ENCODE data around the gene COQ10A. TPM values are rescaled to one million over a fixed set of nuclear protein-coding genes. Genes with fewer than 3 reads are reported as not detected.

COQ10A gene
- total and polyA plus RNA-seq, 2 of the 13 experiments (the other 11 are each of a cell fraction or from before 2014, with no cell fraction given), result 21.0 to 37.3 TPM

DNA sequence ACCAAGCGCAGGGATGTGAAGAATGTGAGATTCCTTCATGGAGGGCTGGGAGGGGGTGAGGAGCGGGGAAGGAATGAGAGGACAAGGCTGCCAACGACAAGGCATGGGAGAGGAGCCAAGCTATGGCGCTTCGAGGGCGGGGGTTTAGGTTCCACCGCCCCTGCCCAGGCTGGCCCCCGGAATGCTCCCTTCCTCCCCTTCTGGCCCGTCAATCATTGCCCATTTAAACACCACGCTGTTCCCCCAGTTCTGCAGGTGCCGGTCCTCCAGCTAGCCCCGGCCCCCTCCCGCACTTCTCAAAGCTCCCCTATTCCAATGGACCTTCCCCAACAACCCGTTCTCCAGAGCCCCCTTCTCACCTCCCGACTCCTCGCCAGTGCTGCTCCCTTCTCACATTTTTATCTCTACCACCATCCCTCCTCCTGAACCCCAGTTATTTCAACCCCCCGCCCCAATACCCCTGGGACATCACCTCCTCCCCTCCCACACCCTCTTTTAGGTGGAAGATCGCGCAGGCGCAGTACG is 45.4 kb upstream of the COQ10A start (continued):
- TF ChIP-seq, protein P1, sequence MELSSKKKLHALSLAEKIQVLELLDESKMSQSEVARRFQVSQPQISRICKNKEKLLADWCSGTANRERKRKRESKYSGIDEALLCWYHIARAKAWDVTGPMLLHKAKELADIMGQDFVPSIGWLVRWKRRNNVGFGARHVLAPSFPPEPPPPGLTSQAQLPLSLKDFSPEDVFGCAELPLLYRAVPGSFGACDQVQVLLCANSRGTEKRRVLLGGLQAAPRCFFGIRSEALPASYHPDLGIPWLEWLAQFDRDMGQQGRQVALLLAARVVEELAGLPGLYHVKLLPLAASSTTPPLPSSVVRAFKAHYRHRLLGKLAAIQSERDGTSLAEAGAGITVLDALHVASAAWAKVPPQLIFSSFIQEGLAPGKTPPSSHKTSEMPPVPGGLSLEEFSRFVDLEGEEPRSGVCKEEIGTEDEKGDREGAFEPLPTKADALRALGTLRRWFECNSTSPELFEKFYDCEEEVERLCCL (CRISPR knock-in tag; IDR thresholded peaks at IDR 0.05; ENCODE audit: borderline replicate concordance), result 0 out of 2 replicates have a peak, but pooled peaks have one; percentile 26
- TF ChIP-seq KDM5A (IDR thresholded peaks at IDR 0.05; ENCODE audit: borderline replicate concordance, low read length) (peak; percentile 65; the same call in 1 of the 2 replicates), AHR (CRISPR knock-in tag; IDR thresholded peaks at IDR 0.05) (no peak), THYN1 (CRISPR knock-in tag; IDR thresholded peaks at IDR 0.05; ENCODE audit: borderline replicate concordance, low read depth) (no peak), ATF7-NPFF (CRISPR knock-in tag; IDR thresholded peaks at IDR 0.05; ENCODE audit: low read depth) (no peak), TBX3 (IDR thresholded peaks at IDR 0.05; ENCODE audit: borderline replicate concordance) (no peak), MAFF (IDR thresholded peaks at IDR 0.05; ENCODE audit: low read depth, low read length) (no peak), DNMT1 (CRISPR knock-in tag; IDR thresholded peaks at IDR 0.05) (0 out of 2 replicates have a peak, but pooled peaks have one; percentile 20)
- TF ChIP-seq, protein P2, sequence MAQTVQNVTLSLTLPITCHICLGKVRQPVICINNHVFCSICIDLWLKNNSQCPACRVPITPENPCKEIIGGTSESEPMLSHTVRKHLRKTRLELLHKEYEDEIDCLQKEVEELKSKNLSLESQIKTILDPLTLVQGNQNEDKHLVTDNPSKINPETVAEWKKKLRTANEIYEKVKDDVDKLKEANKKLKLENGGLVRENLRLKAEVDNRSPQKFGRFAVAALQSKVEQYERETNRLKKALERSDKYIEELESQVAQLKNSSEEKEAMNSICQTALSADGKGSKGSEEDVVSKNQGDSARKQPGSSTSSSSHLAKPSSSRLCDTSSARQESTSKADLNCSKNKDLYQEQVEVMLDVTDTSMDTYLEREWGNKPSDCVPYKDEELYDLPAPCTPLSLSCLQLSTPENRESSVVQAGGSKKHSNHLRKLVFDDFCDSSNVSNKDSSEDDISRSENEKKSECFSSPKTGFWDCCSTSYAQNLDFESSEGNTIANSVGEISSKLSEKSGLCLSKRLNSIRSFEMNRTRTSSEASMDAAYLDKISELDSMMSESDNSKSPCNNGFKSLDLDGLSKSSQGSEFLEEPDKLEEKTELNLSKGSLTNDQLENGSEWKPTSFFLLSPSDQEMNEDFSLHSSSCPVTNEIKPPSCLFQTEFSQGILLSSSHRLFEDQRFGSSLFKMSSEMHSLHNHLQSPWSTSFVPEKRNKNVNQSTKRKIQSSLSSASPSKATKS (CRISPR knock-in tag; IDR thresholded peaks at IDR 0.05), result no peak
- TF ChIP-seq, protein P3, sequence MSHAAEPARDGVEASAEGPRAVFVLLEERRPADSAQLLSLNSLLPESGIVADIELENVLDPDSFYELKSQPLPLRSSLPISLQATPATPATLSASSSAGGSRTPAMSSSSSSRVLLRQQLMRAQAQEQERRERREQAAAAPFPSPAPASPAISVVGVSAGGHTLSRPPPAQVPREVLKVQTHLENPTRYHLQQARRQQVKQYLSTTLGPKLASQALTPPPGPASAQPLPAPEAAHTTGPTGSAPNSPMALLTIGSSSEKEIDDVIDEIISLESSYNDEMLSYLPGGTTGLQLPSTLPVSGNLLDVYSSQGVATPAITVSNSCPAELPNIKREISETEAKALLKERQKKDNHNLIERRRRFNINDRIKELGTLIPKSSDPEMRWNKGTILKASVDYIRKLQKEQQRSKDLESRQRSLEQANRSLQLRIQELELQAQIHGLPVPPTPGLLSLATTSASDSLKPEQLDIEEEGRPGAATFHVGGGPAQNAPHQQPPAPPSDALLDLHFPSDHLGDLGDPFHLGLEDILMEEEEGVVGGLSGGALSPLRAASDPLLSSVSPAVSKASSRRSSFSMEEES (CRISPR knock-in tag; IDR thresholded peaks at IDR 0.05), result no peak
- TF ChIP-seq, protein P4, sequence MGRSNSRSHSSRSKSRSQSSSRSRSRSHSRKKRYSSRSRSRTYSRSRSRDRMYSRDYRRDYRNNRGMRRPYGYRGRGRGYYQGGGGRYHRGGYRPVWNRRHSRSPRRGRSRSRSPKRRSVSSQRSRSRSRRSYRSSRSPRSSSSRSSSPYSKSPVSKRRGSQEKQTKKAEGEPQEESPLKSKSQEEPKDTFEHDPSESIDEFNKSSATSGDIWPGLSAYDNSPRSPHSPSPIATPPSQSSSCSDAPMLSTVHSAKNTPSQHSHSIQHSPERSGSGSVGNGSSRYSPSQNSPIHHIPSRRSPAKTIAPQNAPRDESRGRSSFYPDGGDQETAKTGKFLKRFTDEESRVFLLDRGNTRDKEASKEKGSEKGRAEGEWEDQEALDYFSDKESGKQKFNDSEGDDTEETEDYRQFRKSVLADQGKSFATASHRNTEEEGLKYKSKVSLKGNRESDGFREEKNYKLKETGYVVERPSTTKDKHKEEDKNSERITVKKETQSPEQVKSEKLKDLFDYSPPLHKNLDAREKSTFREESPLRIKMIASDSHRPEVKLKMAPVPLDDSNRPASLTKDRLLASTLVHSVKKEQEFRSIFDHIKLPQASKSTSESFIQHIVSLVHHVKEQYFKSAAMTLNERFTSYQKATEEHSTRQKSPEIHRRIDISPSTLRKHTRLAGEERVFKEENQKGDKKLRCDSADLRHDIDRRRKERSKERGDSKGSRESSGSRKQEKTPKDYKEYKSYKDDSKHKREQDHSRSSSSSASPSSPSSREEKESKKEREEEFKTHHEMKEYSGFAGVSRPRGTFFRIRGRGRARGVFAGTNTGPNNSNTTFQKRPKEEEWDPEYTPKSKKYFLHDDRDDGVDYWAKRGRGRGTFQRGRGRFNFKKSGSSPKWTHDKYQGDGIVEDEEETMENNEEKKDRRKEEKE (IDR thresholded peaks at IDR 0.05), result no peak
- TF ChIP-seq, protein P5, sequence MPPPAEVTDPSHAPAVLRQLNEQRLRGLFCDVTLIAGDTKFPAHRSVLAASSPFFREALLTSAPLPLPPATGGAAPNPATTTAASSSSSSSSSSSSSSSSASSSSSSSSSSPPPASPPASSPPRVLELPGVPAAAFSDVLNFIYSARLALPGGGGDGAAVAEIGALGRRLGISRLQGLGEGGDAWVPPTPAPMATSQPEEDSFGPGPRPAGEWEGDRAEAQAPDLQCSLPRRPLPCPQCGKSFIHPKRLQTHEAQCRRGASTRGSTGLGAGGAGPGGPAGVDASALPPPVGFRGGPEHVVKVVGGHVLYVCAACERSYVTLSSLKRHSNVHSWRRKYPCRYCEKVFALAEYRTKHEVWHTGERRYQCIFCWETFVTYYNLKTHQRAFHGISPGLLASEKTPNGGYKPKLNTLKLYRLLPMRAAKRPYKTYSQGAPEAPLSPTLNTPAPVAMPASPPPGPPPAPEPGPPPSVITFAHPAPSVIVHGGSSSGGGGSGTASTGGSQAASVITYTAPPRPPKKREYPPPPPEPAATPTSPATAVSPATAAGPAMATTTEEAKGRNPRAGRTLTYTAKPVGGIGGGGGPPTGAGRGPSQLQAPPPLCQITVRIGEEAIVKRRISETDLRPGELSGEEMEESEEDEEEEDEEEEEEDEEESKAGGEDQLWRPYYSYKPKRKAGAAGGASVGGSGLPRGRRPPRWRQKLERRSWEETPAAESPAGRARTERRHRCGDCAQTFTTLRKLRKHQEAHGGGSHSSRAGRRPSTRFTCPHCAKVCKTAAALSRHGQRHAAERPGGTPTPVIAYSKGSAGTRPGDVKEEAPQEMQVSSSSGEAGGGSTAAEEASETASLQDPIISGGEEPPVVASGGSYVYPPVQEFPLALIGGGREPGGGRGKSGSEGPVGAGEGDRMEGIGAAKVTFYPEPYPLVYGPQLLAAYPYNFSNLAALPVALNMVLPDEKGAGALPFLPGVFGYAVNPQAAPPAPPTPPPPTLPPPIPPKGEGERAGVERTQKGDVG (CRISPR knock-in tag; IDR thresholded peaks at IDR 0.05; ENCODE audit: borderline replicate concordance), result no peak
- TF ChIP-seq, protein P6, sequence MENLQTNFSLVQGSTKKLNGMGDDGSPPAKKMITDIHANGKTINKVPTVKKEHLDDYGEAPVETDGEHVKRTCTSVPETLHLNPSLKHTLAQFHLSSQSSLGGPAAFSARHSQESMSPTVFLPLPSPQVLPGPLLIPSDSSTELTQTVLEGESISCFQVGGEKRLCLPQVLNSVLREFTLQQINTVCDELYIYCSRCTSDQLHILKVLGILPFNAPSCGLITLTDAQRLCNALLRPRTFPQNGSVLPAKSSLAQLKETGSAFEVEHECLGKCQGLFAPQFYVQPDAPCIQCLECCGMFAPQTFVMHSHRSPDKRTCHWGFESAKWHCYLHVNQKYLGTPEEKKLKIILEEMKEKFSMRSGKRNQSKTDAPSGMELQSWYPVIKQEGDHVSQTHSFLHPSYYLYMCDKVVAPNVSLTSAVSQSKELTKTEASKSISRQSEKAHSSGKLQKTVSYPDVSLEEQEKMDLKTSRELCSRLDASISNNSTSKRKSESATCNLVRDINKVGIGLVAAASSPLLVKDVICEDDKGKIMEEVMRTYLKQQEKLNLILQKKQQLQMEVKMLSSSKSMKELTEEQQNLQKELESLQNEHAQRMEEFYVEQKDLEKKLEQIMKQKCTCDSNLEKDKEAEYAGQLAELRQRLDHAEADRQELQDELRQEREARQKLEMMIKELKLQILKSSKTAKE (CRISPR knock-in tag; IDR thresholded peaks at IDR 0.05; ENCODE audit: borderline replicate concordance), result no peak

All from HepG2 (cell line).